IPS DF 4.7 (cell line): ENCODE measurements around the gene FAM162A.
A peak's percentile ranks its signal among the peaks of the same experiment; 100 is the strongest.
"Not testable (repeated sequence)": the region's sequence is repeated elsewhere in the genome, so short reads cannot be mapped to it uniquely, and the experiment has no call there.

Source experiments
- DNase-seq: peaks from one replicate; pipeline ENCODE4 v3.0.0-alpha.2; 2013; ENCODE audit warnings: low spot score; ENCODE audit errors: extremely low read depth

FAM162A gene, protein sequence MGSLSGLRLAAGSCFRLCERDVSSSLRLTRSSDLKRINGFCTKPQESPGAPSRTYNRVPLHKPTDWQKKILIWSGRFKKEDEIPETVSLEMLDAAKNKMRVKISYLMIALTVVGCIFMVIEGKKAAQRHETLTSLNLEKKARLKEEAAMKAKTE

GRCh38 chr3:122383771-122384697 is at the start of gene FAM162A:
Gene FAM162A (plus strand): TSS chr3:122384182. CDS start chr3:122384266, 84 bp downstream.
- DNase-seq = no peak

- no peak for DNase-seq
Measured at GRCh38 chr3:122342803-122343202, 41.2 kb upstream of the FAM162A start.

GRCh38 chr3:122343654-122344053 is 40.3 kb upstream of the FAM162A start:
- DNase-seq = no peak

- DNase-seq = no peak
Measured at GRCh38 chr3:122349171-122349570, 34.8 kb upstream of the FAM162A start.

- no peak for DNase-seq
Measured at GRCh38 chr3:122350814-122351418, 33.1 kb upstream of the FAM162A start.

GRCh38 chr3:122351612-122352011 is 32.4 kb upstream of the FAM162A start:
- no peak for DNase-seq

DNA sequence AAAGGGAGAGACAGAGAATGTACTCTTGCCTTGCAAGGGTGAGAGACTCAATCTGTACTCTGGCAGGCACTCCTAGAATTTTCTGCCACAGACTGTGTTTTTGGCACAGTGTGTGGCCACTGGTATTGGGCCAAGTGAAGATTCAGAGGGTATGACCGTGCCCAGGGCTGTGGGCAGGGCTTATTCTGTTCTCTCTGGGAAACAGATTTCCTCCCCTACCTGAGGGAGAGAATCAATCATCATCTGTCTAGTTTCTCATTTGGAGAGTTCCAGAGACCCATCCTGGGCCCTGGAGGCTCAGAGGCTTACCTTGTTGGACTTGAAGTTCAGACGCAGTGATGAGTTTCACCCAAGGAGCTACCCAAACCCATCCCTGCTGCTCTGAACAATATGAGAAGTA is 30.8 kb upstream of the FAM162A start:
- no peak for DNase-seq

DNA sequence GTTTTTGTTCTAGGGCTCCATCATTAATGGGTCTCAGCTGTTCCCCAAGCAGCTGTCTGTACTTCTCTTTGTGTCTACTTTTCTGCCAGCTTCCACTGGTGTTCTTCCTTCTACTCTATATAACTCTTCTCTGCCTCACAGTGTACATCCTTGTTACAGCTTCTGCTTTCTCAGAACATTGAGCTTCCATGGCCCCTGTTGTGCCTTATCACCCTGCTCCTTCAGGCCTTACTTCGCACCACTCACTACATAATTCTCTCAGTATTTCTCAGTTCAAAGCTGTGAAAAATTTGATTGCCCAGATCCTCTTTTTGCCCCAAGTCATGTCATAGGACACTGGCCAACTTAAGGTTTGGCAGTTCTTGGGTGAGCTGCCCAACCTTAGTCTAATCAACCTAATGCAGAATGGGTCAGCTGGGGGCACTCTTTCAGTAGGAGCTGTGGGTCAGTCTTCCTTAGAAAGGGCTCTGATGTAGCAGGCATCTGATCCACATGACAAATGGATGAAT is 30.0 kb upstream of the FAM162A start:
- DNase-seq = no peak

- no peak for DNase-seq
Measured at GRCh38 chr3:122355612-122356011, 28.4 kb upstream of the FAM162A start.

GRCh38 chr3:122356402-122356801 is 27.6 kb upstream of the FAM162A start:
- peak; percentile 3 for DNase-seq

DNA sequence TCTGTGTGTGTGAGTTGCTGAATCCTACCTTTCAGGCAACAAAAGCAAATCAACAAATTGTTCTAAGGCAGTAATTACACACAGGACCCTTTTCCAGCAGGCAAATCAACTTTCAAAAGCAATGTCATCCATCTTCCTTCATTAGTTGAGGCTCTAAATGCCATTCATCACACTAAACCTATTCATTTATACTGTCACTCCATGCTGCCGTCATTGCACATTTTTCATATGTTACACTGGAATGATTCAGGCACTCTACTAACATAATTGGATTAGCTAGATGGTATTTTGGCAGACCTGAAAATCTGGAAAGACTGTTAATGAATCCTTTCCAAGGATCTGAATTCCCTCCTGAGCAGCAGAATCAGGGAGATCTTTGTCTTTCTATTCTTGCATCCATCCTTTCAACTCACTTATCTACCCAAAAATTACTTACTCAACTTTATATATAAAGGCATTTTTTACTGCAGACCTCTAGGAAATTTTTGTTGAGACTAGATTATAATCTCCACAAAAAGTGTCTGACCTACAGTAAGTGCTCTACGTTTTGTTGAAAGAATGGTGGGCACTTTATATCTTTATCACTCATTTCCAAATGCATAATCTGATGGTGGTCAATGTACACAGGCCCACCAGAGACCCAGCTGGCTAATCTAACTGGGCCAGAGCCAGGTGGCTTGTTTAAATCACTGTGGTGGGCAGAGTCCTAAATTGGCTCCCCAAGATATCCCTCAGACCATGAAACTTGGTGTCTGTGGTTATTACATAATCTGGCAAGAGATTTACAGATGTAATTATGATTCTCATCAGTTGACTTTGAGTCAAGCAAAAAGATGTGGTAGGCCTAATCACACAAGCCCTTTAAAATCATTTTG is 25.9 kb upstream of the FAM162A start:
- DNase-seq = no peak

DNA sequence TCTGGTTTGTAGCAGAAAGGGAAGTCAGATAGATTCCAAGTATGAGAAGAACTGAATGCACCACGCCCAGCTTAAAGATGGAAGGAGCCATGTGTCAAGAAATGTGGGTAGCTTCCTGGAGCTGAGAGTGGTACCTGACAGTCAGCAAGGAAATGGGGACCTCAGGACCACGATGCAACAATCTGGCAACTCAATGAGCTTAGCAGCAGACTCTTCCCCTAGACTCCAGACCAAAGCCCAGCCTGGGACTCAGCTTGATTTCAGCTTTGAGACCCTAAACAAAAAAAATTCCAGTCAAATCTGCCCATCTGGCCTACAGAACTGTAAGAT is 25.3 kb upstream of the FAM162A start:
- DNase-seq = no peak

- no peak for DNase-seq
Measured at GRCh38 chr3:122362026-122362425, 22.0 kb upstream of the FAM162A start.

DNA sequence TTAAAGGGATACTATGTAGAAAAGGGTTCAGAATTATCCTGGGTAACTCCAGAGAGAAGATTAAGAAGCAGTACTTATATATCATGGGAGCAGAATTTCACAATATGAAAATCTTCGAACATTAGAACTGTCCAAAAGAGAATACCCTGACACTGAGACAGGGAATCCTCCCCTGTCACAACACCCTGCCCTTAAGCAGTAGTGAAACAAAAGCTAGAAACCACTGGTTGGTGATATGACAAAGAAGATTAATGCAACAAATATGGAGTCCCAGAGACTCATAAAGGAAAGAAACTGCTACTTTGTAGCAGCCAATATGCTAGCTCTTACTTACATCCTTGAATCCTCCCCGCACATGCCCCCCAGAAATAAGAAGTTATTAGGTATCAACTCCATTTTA is 19.5 kb upstream of the FAM162A start:
- no peak for DNase-seq

GRCh38 chr3:122365073-122365472 is 18.9 kb upstream of the FAM162A start:
- no peak for DNase-seq

DNA sequence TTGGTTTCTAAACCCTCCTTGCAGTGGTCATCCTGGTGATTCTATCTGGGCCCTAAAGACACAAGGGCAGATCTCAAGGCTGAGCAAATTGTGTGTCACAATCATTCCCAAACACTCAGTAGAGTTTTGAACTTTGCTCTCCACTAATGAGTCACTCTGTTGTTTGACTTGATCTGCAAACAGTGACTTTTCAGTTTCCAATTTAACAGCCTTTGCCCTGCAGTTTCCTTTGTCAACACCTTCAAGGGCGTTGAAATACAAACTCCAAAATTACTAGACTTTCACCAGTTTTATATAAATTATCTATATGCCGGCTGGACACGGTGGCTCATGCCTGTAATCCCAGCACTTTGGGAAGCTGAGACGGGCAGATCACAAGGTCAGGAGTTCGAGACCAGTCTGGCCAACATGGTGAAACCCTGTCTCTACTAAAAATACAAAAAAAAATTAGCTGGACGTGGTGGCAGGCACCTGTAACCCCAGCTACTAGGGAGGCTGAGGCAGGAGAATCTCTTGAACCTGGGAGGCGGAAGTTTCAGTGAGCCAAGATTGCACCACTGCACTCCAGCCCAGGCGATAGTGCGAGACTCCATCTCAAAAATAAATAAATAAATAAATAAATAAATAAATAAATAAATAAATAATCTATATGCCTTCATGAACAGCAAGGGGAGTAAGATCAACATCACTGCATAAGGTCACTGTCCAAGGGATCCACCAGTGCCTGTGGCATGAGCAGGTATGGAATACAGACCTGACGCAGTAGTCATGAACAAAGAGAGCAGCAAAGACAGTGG is 18.2 kb upstream of the FAM162A start:
- DNase-seq = not testable (repeated sequence)

DNA sequence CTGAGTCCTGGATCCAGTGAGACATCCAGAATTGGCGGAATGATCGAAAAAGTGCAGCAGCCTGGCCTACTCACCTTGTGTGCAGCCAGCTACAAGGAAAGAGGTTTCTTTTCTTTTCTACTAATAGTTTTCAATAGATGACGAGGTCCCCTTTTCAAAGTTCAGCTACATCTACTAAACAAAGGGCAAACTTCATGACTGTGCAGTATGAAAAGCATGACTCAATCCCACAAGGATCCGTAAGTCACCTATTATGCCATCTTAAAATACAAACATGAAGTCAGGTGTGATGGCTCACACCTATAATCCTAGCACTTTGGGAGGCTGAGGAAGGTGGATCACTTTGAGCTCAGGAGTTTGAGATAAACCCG is 17.6 kb upstream of the FAM162A start:
- no peak for DNase-seq

DNA sequence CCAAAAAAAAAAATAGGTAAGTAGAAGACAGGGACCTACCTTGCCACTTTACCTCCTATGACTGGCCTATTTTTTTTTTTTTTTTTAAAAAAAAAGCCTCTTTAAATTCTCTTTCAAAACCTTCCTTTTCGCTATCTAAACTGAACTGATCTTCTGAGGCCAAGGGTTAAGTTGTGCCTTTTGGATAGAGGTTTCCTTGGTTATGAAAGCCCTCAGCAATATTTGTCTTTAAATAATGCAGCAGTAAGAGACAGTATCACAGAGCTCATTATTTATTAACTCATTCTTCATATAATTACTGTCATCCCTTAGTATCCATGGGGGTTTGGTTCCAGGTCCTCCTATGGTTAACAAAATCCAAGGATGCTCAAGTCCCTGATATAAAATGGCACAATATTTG is 9.9 kb upstream of the FAM162A start:
- no peak for DNase-seq

GRCh38 chr3:122377975-122378374 is 6.0 kb upstream of the FAM162A start:
- no peak for DNase-seq

DNA sequence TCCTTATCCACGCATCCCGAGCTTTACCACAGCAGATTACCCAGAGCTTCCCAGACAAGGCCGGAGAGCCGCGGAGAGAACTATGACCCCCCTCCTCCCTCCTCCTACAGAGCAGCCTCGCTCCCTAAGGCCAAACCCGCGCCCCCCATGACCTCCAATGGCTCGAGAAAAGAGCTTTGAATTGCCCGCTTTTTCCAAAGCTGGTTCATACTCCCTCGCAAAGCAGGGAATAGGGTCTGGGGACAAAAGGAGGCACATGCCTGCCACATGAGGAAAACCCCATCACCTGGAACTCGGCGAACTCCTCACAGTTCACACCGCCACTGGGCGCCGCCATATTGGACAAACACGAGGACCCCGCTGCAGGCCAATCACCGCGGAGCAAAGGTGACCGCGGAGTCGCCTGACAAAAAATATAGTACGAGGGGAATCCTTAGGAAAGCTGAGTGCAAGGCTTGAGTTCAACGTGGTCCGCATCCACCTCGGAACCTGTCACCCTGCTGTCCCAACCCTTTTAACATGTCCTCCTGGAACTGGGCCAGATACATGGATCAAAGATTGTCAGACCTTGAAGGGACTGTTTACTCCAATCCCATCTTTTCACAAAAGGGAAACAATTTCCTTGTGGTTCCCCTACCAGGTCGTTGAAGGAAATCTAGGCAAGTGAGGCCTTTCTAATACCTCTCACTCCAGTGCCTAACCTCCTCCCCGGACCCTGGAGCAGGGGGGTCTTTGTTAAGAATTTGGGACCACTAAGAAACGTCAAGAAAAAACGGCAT is 905 bp upstream of the FAM162A start, which contains the start of gene MIX23:
Gene MIX23, minus strand, starts transcription at position 344 of the 779 bp plus-strand sequence. Its CDS starts 7 bp downstream, at position 337.
- DNase-seq = no peak
